Measurements from ENCODE around the gene TLE3. TPM values are rescaled to one million over a fixed set of nuclear protein-coding genes. Genes with fewer than 3 reads are reported as not detected.
A peak's percentile ranks its signal among the peaks of the same experiment; 100 is the strongest.

The TLE3 gene
- total RNA-seq, 1 experiment from 2014 or later = 98.2 TPM

DNA sequence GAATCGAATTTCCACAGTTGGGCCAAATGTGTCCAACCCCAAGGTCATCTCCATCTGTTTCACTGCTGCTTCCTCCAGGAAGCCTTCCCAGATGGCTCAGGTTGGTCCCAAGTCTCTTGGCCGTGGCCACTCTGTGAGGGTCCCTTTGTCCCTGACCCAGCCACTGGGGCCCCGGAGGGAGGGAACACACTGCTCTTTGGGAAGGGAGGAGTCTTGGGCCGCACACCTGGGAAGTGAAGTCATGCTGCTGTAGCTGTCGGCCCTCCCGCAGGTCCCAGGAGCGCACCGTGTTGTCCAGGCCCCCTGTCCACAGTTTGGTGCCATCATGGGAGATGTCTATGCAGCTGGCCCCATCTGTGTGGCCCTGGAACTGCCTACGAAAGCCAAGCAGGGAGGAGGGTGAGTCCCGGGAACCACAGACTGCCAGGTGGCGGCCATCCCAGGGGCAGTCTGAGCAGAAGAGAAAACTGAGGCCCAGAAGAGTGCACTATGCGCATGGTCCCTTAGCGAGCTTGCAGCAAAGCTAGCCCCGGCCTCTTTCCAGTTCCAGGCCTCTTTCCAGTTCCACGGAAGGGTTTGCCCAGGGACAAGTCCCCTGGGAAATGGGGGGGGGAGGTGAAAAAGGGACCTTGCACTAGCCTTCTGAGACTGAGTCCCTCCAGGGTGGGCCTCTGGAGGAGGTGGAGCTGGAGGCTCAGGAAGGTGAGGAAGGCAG, 44.6 kb downstream of the TLE3 start:
- Histone ChIP-seq H3K9ac (ENCODE audit: extremely low read depth, insufficient read length, low read length) (no peak overlapping the region), H4K20me1 (ENCODE audit: control insufficient read depth, insufficient read depth, insufficient read length) (no peaks in the 10 kb centered on the region), H3K79me1 (ENCODE audit: insufficient read depth, low read depth, low read length, poor library complexity, severe bottlenecking) (no peaks in the 10 kb centered on the region), H4K8ac (replicated peaks; ENCODE audit: insufficient read length, low read depth, low read length) (no peak overlapping the region), H3K79me2 (ENCODE audit: insufficient read depth, low read length) (no peaks in the 10 kb centered on the region), H3K4me1 (ENCODE audit: insufficient read depth, low read length) (no peaks in the 10 kb centered on the region), H2BK120ac (ENCODE audit: low read depth, low read length, poor library complexity, severe bottlenecking) (no peak overlapping the region), H3K4me2 (ENCODE audit: insufficient read depth, insufficient read length, low read length) (no peak overlapping the region), H2BK15ac (ENCODE audit: low read depth, low read length) (no peak overlapping the region), H4K91ac (ENCODE audit: insufficient read length, low read depth, low read length) (no peak overlapping the region), H2BK5ac (ENCODE audit: insufficient read length, low read length) (no peak overlapping the region), H2AK5ac (ENCODE audit: insufficient read length, low read length) (no peak overlapping the region), H2BK12ac (ENCODE audit: insufficient read length, low read depth, low read length) (no peak overlapping the region), H3K27ac (ENCODE audit: insufficient read length, low read depth, low read length) (no peak overlapping the region), H3K18ac (ENCODE audit: insufficient read length, low read depth, low read length) (no peak overlapping the region), H2AFZ (ENCODE audit: low read length) (no peak overlapping the region), H4K5ac (ENCODE audit: insufficient read length, low read depth, low read length) (no peak overlapping the region), H2BK20ac (ENCODE audit: low read depth, low read length, poor library complexity, severe bottlenecking) (no peak overlapping the region), H3K9me3 (ENCODE audit: control insufficient read depth, low read depth, low read length) (no peaks in the 10 kb centered on the region), H3K27me3 (ENCODE audit: insufficient read depth, low read length) (no peaks in the 10 kb centered on the region), H3K14ac (ENCODE audit: insufficient read depth, low read length) (no peak overlapping the region), H3K56ac (ENCODE audit: insufficient read length, low read depth, low read length) (no peak overlapping the region), H3K23me2 (ENCODE audit: insufficient read length, low read depth, low read length, poor library complexity, severe bottlenecking) (no peaks in the 10 kb centered on the region), H3K23ac (ENCODE audit: insufficient read length, low read depth, low read length) (no peak overlapping the region), H3T11ph (ENCODE audit: low read length) (no peak overlapping the region), H3K4ac (ENCODE audit: low read depth, low read length) (no peak overlapping the region)
- no peak overlapping the region for H3K4me3 Mint-ChIP-seq
- peaks cover 40 to 90% (median 85%) of the 10 kb centered on the region in 3 experiments for H3K36me3 Mint-ChIP-seq (ENCODE audit: insufficient read depth in 1 of 3, low read depth in 3 of 3)
- H3K4me1 Mint-ChIP-seq = peaks cover 3 to 8% of the 10 kb centered on the region in 2 experiments; a peak in 3 of 4 replicates
- no peak for DNase-seq
- H3K27ac Mint-ChIP-seq = peak overlapping the region in 1 of 3 experiments; percentile 45; a peak in 2 of 7 replicates
- no peaks in the 10 kb centered on the region for H3K9me3 Mint-ChIP-seq
- TF ChIP-seq CTCF (conservative IDR thresholded peaks at IDR 0.05) = no peak
- H3K27me3 Mint-ChIP-seq (ENCODE audit: low read depth) = peaks cover 2% of the 10 kb centered on the region; the same call in 1 of the 2 replicates
- no CpG with 5 or more reads among the region's 15 CpGs for WGBS (ENCODE audit: extremely low coverage, insufficient read length, low lambda C conversion rate)

Measured in H9 (cell line).